Uterus (tissue), 2 donors: ENCODE measurements around the gene KRTAP10-3.
"Not testable (repeated sequence)": the region's sequence is repeated elsewhere in the genome, so short reads cannot be mapped to it uniquely, and the experiment has no call there.

ENCODE experiments used
- CTCF ChIP-seq, 4 experiments: fragments of 200-600 bp in 2 of 4; fragments of 450-650 bp in 2 of 4; sonication (generic) in 2 of 4; IDR thresholded peaks; one replicate each; pipeline ENCODE4 v1.5.1; 2016 to 2019; ENCODE audit warnings: antibody characterized with exemption in 4 of 4, mild to moderate bottlenecking in 2 of 4, moderate library complexity in 1 of 4
- POLR2A ChIP-seq, 2 donors: fragments of 450-650 bp; IDR thresholded peaks; one replicate each; pipeline ENCODE4 v1.6.1; 2016; ENCODE audit warnings: antibody characterized with exemption in 2 of 2, mild to moderate bottlenecking in 1 of 2, moderate library complexity in 1 of 2

GRCh38 chr21:44591801-44592130, 33.2 kb upstream of the KRTAP10-3 start:
- not testable (repeated sequence) for TF ChIP-seq CTCF, POLR2A (IDR thresholded peaks at IDR 0.05)
